SIG-M5 (cell line): ENCODE data around the gene SLC26A11.
"Not testable (repeated sequence)": the region's sequence is repeated elsewhere in the genome, so short reads cannot be mapped to it uniquely, and the experiment has no call there.

ENCODE experiments used
- DNase-seq: peaks from one replicate; lab custom pipeline; 2025; lab: John Stamatoyannopoulos, UW

The SLC26A11 gene

GRCh38 chr17:80262291-80262690, 42.1 kb downstream of the SLC26A11 start:
- no peak for DNase-seq

GRCh38 chr17:80262775-80263244, 42.6 kb downstream of the SLC26A11 start:
- DNase-seq, result no peak

GRCh38 chr17:80263253-80264204, 43.3 kb downstream of the SLC26A11 start:
- DNase-seq, result no peak

GRCh38 chr17:80264205-80265075, 44.2 kb downstream of the SLC26A11 start:
- DNase-seq, result no peak

- no peak for DNase-seq
These were observed 45.2 kb downstream of the SLC26A11 start for GRCh38 chr17:80265205-80266068.

- DNase-seq, result no peak
These were observed 47.2 kb downstream of the SLC26A11 start for GRCh38 chr17:80267391-80267790.

GRCh38 chr17:80268427-80268826, 48.2 kb downstream of the SLC26A11 start:
- DNase-seq, result no peak

GRCh38 chr17:80269405-80269807, 49.2 kb downstream of the SLC26A11 start:
- no peak for DNase-seq

GRCh38 chr17:80270104-80270503, 49.9 kb downstream of the SLC26A11 start:
- no peak for DNase-seq

- no peak for DNase-seq
These were observed 50.6 kb downstream of the SLC26A11 start for GRCh38 chr17:80270836-80271235.

- DNase-seq, result no peak
These were observed 52.1 kb downstream of the SLC26A11 start for GRCh38 chr17:80272366-80272765.

- DNase-seq, result no peak
These were observed 54.1 kb downstream of the SLC26A11 start for GRCh38 chr17:80274331-80274730.

GRCh38 chr17:80274871-80275449, 54.7 kb downstream of the SLC26A11 start:
- no peak for DNase-seq

- DNase-seq, result not testable (repeated sequence)
These were observed 55.6 kb downstream of the SLC26A11 start for GRCh38 chr17:80275857-80276256.

- DNase-seq, result no peak
These were observed 57.8 kb downstream of the SLC26A11 start for GRCh38 chr17:80277751-80278671.

- no peak for DNase-seq
These were observed 59.7 kb downstream of the SLC26A11 start for GRCh38 chr17:80279895-80280294.

GRCh38 chr17:80281516-80281915, 61.3 kb downstream of the SLC26A11 start:
- DNase-seq, result no peak

- DNase-seq, result no peak
These were observed 63.1 kb downstream of the SLC26A11 start for GRCh38 chr17:80283116-80283852.

- no peak for DNase-seq
These were observed 64.4 kb downstream of the SLC26A11 start for GRCh38 chr17:80284631-80285030.
